Stomach smooth muscle (tissue), 2 donors: Measurements from ENCODE around the gene PRKAG1.

Experiments used
- H3K27ac ChIP-seq: one replicate; pipeline ENCODE4 v1.7.0; 2013; ENCODE audit warnings: mild to moderate bottlenecking, low read length, inconsistent platforms
- H3K27me3 ChIP-seq, 2 donors: one replicate each; pipeline ENCODE4 v1.7.0; 2013; ENCODE audit warnings: low read length in 2 of 2; ENCODE audit not compliant: insufficient read depth in 2 of 2, control insufficient read depth in 1 of 2
- H3K36me3 ChIP-seq, 2 donors: one replicate each; pipeline ENCODE4 v1.7.0; 2013; ENCODE audit warnings: low read length in 2 of 2; ENCODE audit not compliant: control insufficient read depth in 2 of 2, insufficient read depth in 2 of 2
- H3K4me1 ChIP-seq: one replicate; pipeline ENCODE4 v1.7.0; 2013; ENCODE audit warnings: low read length; ENCODE audit not compliant: control insufficient read depth, insufficient read depth
- H3K4me3 ChIP-seq, 2 donors: one replicate each; pipeline ENCODE4 v1.7.0; 2013; ENCODE audit warnings: low read length in 2 of 2
- H3K9ac ChIP-seq, 2 donors: one replicate each; pipeline ENCODE4 v1.7.0; 2013; ENCODE audit warnings: low read length in 2 of 2, mild to moderate bottlenecking in 1 of 2
- H3K9me3 ChIP-seq, 2 donors: one replicate each; pipeline ENCODE4 v1.7.0; 2013; ENCODE audit warnings: low read length in 2 of 2; ENCODE audit not compliant: control insufficient read depth in 2 of 2
- donor health status: healthy.
- donor health status: Pancreatic carcinoma.

Gene PRKAG1

GRCh38 chr12:49031573-49032161 lies 13.1 kb upstream of the PRKAG1 start:
- H3K9ac ChIP-seq: no peak overlapping the region

GRCh38 chr12:49030714-49031572 lies 12.4 kb upstream of the PRKAG1 start:
- Histone ChIP-seq H3K36me3 (peaks cover 53 to 63% of the 10 kb centered on the region in 2 donors), H3K4me1 (peaks cover 3% of the 10 kb centered on the region), H3K9ac (no peak overlapping the region), H3K9me3 (no peaks in the 10 kb centered on the region), H3K4me3 (no peak overlapping the region), H3K27ac (no peak overlapping the region), H3K27me3 (no peaks in the 10 kb centered on the region)

More at GRCh38 chr12:49031573-49032161, 13.1 kb upstream of the PRKAG1 start:
- Histone ChIP-seq H3K4me3 (no peak overlapping the region), H3K4me1 (peaks cover 3% of the 10 kb centered on the region), H3K9me3 (no peaks in the 10 kb centered on the region), H3K27me3 (no peaks in the 10 kb centered on the region), H3K36me3 (peaks cover 47 to 57% of the 10 kb centered on the region in 2 donors), H3K27ac (no peak overlapping the region)

GRCh38 chr12:49030119-49030518 lies 11.5 kb upstream of the PRKAG1 start:
- no peak overlapping the region for H3K27ac ChIP-seq
- H3K36me3 ChIP-seq: peaks cover 59 to 70% of the 10 kb centered on the region in 2 donors
- no peak overlapping the region for H3K4me3 ChIP-seq
- no peaks in the 10 kb centered on the region for H3K27me3 ChIP-seq
- H3K9me3 ChIP-seq: no peaks in the 10 kb centered on the region
- H3K4me1 ChIP-seq: peaks cover 3% of the 10 kb centered on the region
- no peak overlapping the region for H3K9ac ChIP-seq

- H3K9me3 ChIP-seq: no peaks in the 10 kb centered on the region
- no peak overlapping the region for H3K27ac ChIP-seq
- H3K4me3 ChIP-seq: no peak overlapping the region
- H3K9ac ChIP-seq: no peak overlapping the region
- H3K36me3 ChIP-seq: peaks cover 69 to 71% of the 10 kb centered on the region in 2 donors
- peaks cover 3% of the 10 kb centered on the region for H3K4me1 ChIP-seq
- no peaks in the 10 kb centered on the region for H3K27me3 ChIP-seq
Observed at GRCh38 chr12:49028666-49029275, 10.2 kb upstream of the PRKAG1 start.

- no peaks in the 10 kb centered on the region for H3K9me3 ChIP-seq
Observed at GRCh38 chr12:49027846-49028555, 9.4 kb upstream of the PRKAG1 start.

GRCh38 chr12:49026678-49027480 lies 8.3 kb upstream of the PRKAG1 start:
- no peak overlapping the region for H3K9ac ChIP-seq
- no peaks in the 10 kb centered on the region for H3K27me3 ChIP-seq
- no peaks in the 10 kb centered on the region for H3K4me1 ChIP-seq
- peaks cover 74% of the 10 kb centered on the region in 2 donors for H3K36me3 ChIP-seq
- H3K9me3 ChIP-seq: no peaks in the 10 kb centered on the region
- no peak overlapping the region for H3K27ac ChIP-seq
- no peak overlapping the region for H3K4me3 ChIP-seq

More at GRCh38 chr12:49027846-49028555, 9.4 kb upstream of the PRKAG1 start:
- H3K4me1 ChIP-seq: no peaks in the 10 kb centered on the region
- H3K4me3 ChIP-seq: no peak overlapping the region
- H3K9ac ChIP-seq: no peak overlapping the region
- H3K36me3 ChIP-seq: peaks cover 73 to 77% of the 10 kb centered on the region in 2 donors
- H3K27ac ChIP-seq: no peak overlapping the region
- H3K27me3 ChIP-seq: no peaks in the 10 kb centered on the region

- no peak overlapping the region for H3K4me3 ChIP-seq
- no peaks in the 10 kb centered on the region for H3K9me3 ChIP-seq
- H3K27ac ChIP-seq: no peak overlapping the region
- no peaks in the 10 kb centered on the region for H3K4me1 ChIP-seq
- H3K27me3 ChIP-seq: no peaks in the 10 kb centered on the region
- peaks cover 78 to 80% of the 10 kb centered on the region in 2 donors for H3K36me3 ChIP-seq
- no peak overlapping the region for H3K9ac ChIP-seq
Observed at GRCh38 chr12:49026101-49026500, 7.5 kb upstream of the PRKAG1 start.

GRCh38 chr12:49025463-49025862 lies 6.9 kb upstream of the PRKAG1 start:
- Histone ChIP-seq H3K4me3 (no peak overlapping the region), H3K9me3 (no peaks in the 10 kb centered on the region), H3K4me1 (no peaks in the 10 kb centered on the region), H3K36me3 (peaks cover 78 to 80% of the 10 kb centered on the region in 2 donors), H3K27me3 (no peaks in the 10 kb centered on the region), H3K27ac (no peak overlapping the region), H3K9ac (no peak overlapping the region)

- peaks cover 70 to 76% of the 10 kb centered on the region in 2 donors for H3K36me3 ChIP-seq
- H3K27me3 ChIP-seq: no peaks in the 10 kb centered on the region
- H3K4me1 ChIP-seq: no peaks in the 10 kb centered on the region
- no peak overlapping the region for H3K4me3 ChIP-seq
- H3K9ac ChIP-seq: no peak overlapping the region
- H3K9me3 ChIP-seq: no peaks in the 10 kb centered on the region
- H3K27ac ChIP-seq: no peak overlapping the region
Observed at GRCh38 chr12:49024543-49024942, 6.0 kb upstream of the PRKAG1 start.

GRCh38 chr12:49023812-49024211 lies 5.2 kb upstream of the PRKAG1 start:
- Histone ChIP-seq H3K9ac (no peak overlapping the region), H3K4me1 (no peaks in the 10 kb centered on the region), H3K36me3 (peaks cover 63 to 70% of the 10 kb centered on the region in 2 donors), H3K9me3 (no peaks in the 10 kb centered on the region), H3K4me3 (no peak overlapping the region), H3K27ac (no peak overlapping the region), H3K27me3 (no peaks in the 10 kb centered on the region)
